Skin of body (tissue), 2 donors: ENCODE results near the gene VSX2. TPM values are rescaled to one million over a fixed set of nuclear protein-coding genes. Genes with fewer than 3 reads are reported as not detected.

Experiments used
- DNase-seq: peaks from one replicate; lab custom pipeline; 2025; lab: John Stamatoyannopoulos, UW
- total RNA-seq: library from RNA; depleted of rRNA; stranded (reverse); fragments of >200 nt; gene quantifications from one replicate; pipeline ENCODE4 v1.2.3, GENCODE V29; 2014

Gene VSX2
- total RNA-seq, result not detected

- DNase-seq, result no peak
Observed at GRCh38 chr14:74238974-74239847, at the start of gene VSX2. TSS of gene VSX2 (plus strand) at chr14:74239449. CDS start at chr14:74239562, 113 bp downstream.

- DNase-seq, result no peak
Observed at GRCh38 chr14:74190927-74191575, 48.2 kb upstream of the VSX2 start.

- DNase-seq, result no peak
Observed at GRCh38 chr14:74194506-74195274, 44.6 kb upstream of the VSX2 start.

- no peak for DNase-seq
Observed at GRCh38 chr14:74195623-74196022, 43.6 kb upstream of the VSX2 start.

- no peak for DNase-seq
Observed at GRCh38 chr14:74198441-74199234, 40.6 kb upstream of the VSX2 start.

GRCh38 chr14:74202113-74202512, 37.1 kb upstream of the VSX2 start:
- DNase-seq, result no peak

GRCh38 chr14:74203639-74204038, 35.6 kb upstream of the VSX2 start:
- no peak for DNase-seq

GRCh38 chr14:74204491-74204890, 34.8 kb upstream of the VSX2 start:
- DNase-seq, result no peak

GRCh38 chr14:74205882-74206281, 33.4 kb upstream of the VSX2 start:
- no peak for DNase-seq

GRCh38 chr14:74207943-74208342, 31.3 kb upstream of the VSX2 start:
- no peak for DNase-seq

- DNase-seq, result no peak
Observed at GRCh38 chr14:74208642-74209041, 30.6 kb upstream of the VSX2 start.

- no peak for DNase-seq
Observed at GRCh38 chr14:74211945-74212580, 27.2 kb upstream of the VSX2 start.

- no peak for DNase-seq
Observed at GRCh38 chr14:74213907-74214803, 25.1 kb upstream of the VSX2 start.

GRCh38 chr14:74216671-74217070, 22.6 kb upstream of the VSX2 start:
- DNase-seq, result no peak

GRCh38 chr14:74217672-74218448, 21.4 kb upstream of the VSX2 start:
- peak; percentile 10 for DNase-seq

GRCh38 chr14:74218462-74218861, 20.8 kb upstream of the VSX2 start:
- no peak for DNase-seq

- no peak for DNase-seq
Observed at GRCh38 chr14:74219277-74220205, 19.7 kb upstream of the VSX2 start.

- no peak for DNase-seq
Observed at GRCh38 chr14:74220991-74221390, 18.3 kb upstream of the VSX2 start.
